Gastrocnemius medialis (tissue), 4 donors: ENCODE measurements around the gene NPIPA7. TPM values are rescaled to one million over a fixed set of nuclear protein-coding genes. Genes with fewer than 3 reads are reported as not detected.
"Not testable (repeated sequence)": the region's sequence is repeated elsewhere in the genome, so short reads cannot be mapped to it uniquely, and the experiment has no call there.

ENCODE experiments used
- ATAC-seq, 2 donors: fragments of 150-250 bp; one replicate each; pipeline ENCODE4 v1.9.1; 2016
- DNase-seq, 2 donors: peaks; one replicate each; pipeline ENCODE4 v3.0.0-alpha.2; 2019
- H3K27ac ChIP-seq, 4 donors: fragments of 200-600 bp; sonication (generic); 1 replicate in 1 of 4; 2 replicates in 3 of 4; pipeline ENCODE4 v1.5.1; 2016 to 2018; ENCODE audit warnings: mild to moderate bottlenecking in 2 of 4, moderate library complexity in 1 of 4
- H3K27me3 ChIP-seq, 3 donors: fragments of 200-600 bp; sonication (generic) in 2 of 3; 1 replicate in 1 of 3; 2 replicates in 2 of 3; pipeline versions ENCODE4 v1.5.1 to v1.6.0; 2016 to 2019; ENCODE audit warnings: mild to moderate bottlenecking in 1 of 3, moderate library complexity in 1 of 3
- H3K36me3 ChIP-seq, 2 donors: fragments of 200-600 bp; sonication (generic) in 1 of 2; one replicate each; pipeline ENCODE4 v1.5.1; 2017 to 2018
- H3K4me1 ChIP-seq, 2 donors: fragments of 200-600 bp; sonication (generic) in 1 of 2; one replicate each; pipeline ENCODE4 v1.5.1; 2016 to 2017; ENCODE audit warnings: mild to moderate bottlenecking in 2 of 2
- H3K4me3 ChIP-seq, 4 donors: fragments of 200-600 bp; sonication (generic) in 3 of 4; 1 replicate in 1 of 4; 2 replicates in 3 of 4; pipeline ENCODE4 v1.5.1; 2016 to 2019; ENCODE audit warnings: mild to moderate bottlenecking in 2 of 4
- H3K9me3 ChIP-seq, 3 donors: fragments of 200-600 bp; sonication (generic) in 2 of 3; 1 replicate in 1 of 3; 2 replicates in 2 of 3; pipeline ENCODE4 v1.5.1; 2016 to 2019
- in situ Hi-C, 4 donors: fragments of 200-750 bp; cut with MboI; loops; one replicate each; pipeline versions ENCODE4 v1.15.0 to v1.8.0; 2017; ENCODE audit warnings: low sequenced_read_pairs in 4 of 4
- intact Hi-C: fragments of 100-400 bp; cut with DNase I; formaldehyde crosslinking; loops from one replicate; pipeline ENCODE4 v1.15.1; 2023; ENCODE audit warnings: low total_unique reads
- total RNA-seq, 4 donors: library from RNA; depleted of rRNA; stranded (reverse); fragments of >200 nt; gene quantifications; one replicate each; pipeline versions ENCODE4 v1.1.0 to v1.2.3, GENCODE V29; 2016

The NPIPA7 gene
- total RNA-seq, 4 donors from 2014 or later, result 5.4 TPM; not detected in 3

DNA sequence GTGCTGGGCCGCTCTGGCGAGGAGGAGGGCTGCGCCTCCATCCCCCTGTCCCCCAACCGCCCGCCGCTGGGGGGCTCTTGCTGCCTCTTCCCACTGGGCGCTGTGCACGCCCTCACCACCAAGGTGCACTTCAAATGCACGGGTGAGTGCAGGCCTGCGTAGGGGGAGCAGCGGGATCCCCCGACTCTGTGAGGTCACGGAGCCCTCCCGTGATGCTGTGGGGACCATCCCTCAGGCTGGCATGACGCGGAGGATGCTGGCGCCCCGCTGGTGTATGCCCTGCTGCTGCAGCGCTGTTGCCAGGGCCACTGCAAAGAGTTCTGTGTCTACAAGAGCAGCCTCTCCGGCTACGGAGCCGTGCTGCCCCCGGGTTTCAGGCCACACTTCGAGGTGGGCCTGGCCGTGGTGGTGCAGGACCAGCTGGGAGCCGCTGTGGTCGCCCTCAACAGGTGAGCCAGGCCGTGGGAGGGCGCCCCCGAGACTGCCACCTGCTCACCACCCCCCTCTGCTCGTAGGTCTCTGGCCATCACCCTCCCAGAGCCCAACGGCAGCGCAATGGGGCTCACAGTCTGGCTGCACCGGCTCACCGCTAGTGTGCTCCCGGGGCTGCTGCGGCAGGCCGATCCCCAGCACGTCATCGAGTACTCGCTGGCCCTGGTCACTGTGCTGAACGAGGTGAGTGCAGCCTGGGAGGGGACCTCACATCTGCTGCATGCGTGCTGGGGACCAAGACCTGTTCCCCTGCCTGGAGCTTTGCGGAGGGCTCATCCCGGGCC is 9.7 kb upstream of the NPIPA7 start:
- DNase-seq, result peak in 1 of 2 donors; percentile 3
- H3K4me1 ChIP-seq, ATAC-seq, H3K27me3 ChIP-seq, H3K9me3 ChIP-seq, in situ Hi-C loops, intact Hi-C loops, H3K36me3 ChIP-seq, H3K27ac ChIP-seq, H3K4me3 ChIP-seq: not testable (repeated sequence)

DNA sequence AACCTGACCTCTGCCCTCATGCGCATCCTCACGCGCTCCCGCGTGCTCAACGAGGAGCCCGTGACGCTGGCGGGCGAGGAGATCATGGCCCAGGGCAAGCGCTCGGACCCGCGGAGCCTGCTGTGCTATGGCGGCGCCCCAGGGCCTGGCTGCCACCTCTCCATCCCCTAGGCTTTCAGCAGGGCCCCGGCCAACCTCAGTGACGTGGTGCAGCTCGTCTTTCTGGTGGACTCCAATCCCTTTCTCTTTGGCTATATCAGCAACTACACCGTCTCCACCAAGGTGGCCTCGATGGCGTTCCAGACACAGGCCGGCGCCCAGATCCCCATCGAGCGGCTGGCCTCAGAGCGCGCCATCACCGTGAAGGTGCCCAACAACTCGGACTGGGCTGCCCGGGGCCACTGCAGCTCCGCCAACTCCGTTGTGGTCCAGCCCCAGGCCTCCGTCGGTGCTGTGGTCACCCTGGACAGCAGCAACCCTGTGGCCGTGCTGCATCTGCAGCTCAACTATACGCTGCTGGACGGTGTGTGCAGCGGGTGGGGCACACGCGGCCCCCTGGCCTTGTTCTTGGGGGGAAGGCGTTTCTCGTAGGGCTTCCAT is 7.7 kb upstream of the NPIPA7 start:
- in situ Hi-C loops, DNase-seq, intact Hi-C loops: not testable (repeated sequence)

DNA sequence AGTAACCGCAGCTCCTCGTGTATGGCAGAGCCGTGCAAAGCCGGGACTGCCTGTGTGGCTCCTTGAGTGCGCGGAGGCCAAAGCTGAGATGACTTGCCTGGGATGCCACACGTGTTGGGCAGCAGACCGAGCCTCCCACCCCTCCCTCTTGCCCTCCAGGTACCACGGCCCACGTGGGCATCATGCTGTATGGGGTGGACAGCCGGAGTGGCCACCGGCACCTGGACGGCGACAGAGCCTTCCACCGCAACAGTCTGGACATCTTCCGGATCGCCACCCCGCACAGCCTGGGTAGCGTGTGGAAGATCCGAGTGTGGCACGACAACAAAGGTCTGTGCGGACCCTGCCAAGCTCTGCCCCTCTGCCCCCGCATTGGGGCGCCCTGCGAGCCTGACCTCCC is 4.7 kb upstream of the NPIPA7 start:
- DNase-seq, H3K27me3 ChIP-seq, H3K9me3 ChIP-seq, intact Hi-C loops, H3K4me1 ChIP-seq, H3K36me3 ChIP-seq, H3K4me3 ChIP-seq, H3K27ac ChIP-seq, in situ Hi-C loops, ATAC-seq: not testable (repeated sequence)

More for the DNA sequence above, 7.7 kb upstream of the NPIPA7 start:
- H3K4me3 ChIP-seq, H3K4me1 ChIP-seq, H3K36me3 ChIP-seq, H3K27ac ChIP-seq, ATAC-seq, H3K9me3 ChIP-seq, H3K27me3 ChIP-seq: not testable (repeated sequence)

DNA sequence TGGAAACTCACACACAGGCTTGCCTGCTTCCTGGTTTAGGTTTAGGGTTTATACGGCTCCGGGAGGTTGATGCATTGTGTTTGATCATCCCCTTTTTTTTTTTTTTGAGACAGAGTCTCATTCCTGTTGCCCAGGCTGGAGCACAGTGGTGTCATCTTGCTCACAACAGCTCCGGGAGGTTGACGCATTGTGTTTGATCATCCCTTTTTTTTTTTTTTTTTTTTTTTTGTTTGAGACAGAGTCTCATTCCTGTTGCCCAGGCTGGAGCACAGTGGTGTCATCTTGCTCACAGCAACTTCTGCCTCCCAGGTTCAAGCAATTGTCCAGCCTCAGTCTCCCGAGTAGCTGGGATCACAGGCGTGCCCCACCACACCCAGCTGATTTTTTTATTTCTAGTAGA is 20.7 kb downstream of the NPIPA7 start:
- H3K4me1 ChIP-seq, H3K27me3 ChIP-seq: not testable (repeated sequence)

DNA sequence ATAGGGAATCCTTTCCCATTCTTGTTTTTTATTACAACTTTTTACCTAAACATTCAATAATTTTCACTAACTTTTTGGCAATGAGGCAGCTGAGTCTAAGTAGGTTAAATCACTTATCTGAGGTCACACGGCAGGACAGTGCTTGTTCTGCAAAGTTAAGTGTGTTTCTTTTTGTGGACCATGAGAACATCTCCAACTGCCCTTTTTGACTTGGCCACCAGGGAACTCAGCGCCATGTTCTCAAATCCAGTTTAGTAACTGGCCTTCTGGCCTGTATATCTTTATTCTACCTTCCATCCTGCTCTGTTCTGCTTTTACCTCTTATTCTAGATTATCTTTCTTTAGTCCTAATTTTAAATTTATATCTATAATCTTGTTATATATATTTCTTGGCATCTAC is 23.4 kb downstream of the NPIPA7 start:
- H3K36me3 ChIP-seq, intact Hi-C loops, H3K4me3 ChIP-seq, H3K27ac ChIP-seq, DNase-seq, H3K27me3 ChIP-seq, H3K9me3 ChIP-seq, H3K4me1 ChIP-seq, ATAC-seq, in situ Hi-C loops: not testable (repeated sequence)

More for the DNA sequence above, 20.7 kb downstream of the NPIPA7 start:
- in situ Hi-C loops, ATAC-seq, H3K4me3 ChIP-seq, DNase-seq, H3K27ac ChIP-seq, H3K36me3 ChIP-seq, H3K9me3 ChIP-seq, intact Hi-C loops: not testable (repeated sequence)

DNA sequence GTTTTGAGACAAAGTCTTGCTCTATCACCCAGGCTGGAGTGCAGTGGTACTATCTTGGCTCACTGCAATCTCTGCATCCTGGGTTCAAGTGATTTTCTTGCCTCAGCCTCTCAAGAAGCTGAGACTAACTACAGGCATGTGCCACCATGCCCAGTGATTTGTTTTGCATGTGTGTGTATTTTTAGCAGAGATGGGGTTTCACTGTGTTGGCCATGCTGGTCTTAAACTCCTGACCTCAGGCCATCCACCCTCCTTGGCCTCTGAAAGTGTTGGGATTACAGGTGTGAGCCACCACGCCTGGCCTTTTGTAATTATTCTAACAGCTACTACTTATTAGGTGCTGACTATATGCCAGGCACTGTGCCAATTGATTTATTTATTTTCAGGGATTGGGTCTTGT is 25.3 kb downstream of the NPIPA7 start:
- H3K4me3 ChIP-seq, in situ Hi-C loops: not testable (repeated sequence)
- peak; percentile 27 to 70 for ATAC-seq

DNA sequence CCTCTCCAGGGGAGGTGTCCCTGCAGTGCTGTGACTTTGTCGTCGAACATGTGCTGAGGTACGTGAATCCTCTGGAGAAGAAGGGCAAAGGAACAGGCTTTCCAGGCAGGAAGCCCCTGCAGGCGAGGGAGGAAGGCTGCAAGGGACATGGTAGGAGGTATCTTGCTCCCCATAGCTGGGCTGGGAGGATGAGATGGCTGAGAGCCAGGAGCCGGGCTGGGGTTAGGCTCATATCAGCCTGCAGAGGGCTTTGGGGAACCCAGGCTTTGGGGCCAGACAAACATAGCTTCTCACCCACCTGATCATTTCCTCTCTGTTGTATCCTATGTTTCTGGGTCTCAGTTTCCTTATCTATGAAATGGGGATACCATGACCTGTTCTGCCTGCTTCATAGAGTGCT is 26.5 kb downstream of the NPIPA7 start:
- H3K9me3 ChIP-seq, H3K4me1 ChIP-seq, intact Hi-C loops, H3K27me3 ChIP-seq, H3K27ac ChIP-seq, in situ Hi-C loops, H3K4me3 ChIP-seq, DNase-seq, ATAC-seq, H3K36me3 ChIP-seq: not testable (repeated sequence)

More for the DNA sequence above, 25.3 kb downstream of the NPIPA7 start:
- H3K27me3 ChIP-seq, H3K36me3 ChIP-seq, H3K9me3 ChIP-seq, H3K4me1 ChIP-seq, intact Hi-C loops, H3K27ac ChIP-seq: not testable (repeated sequence)
- DNase-seq, result peak in 1 of 2 donors; percentile 23

DNA sequence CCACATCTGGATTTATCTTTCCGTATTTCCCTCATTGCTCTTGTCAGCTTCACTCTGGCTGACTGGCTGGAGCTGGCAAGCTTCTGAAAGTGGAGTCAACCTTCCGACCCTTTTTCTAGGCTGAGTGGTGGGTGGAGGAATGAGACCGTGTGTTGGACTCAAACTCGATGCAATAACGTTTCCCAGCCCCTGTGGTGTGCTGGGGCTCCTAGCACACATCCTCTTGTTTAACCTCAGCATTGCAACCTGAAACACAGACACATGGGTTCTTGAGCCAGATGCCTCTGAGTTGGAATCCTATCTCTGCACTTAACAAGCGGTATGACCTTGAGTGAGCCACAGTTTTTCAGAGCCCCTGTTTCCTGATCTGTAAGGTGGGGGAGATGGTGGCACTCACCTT is 29.5 kb downstream of the NPIPA7 start:
- H3K36me3 ChIP-seq, in situ Hi-C loops, H3K27me3 ChIP-seq, DNase-seq, H3K4me1 ChIP-seq, H3K4me3 ChIP-seq, ATAC-seq, H3K9me3 ChIP-seq, intact Hi-C loops, H3K27ac ChIP-seq: not testable (repeated sequence)

DNA sequence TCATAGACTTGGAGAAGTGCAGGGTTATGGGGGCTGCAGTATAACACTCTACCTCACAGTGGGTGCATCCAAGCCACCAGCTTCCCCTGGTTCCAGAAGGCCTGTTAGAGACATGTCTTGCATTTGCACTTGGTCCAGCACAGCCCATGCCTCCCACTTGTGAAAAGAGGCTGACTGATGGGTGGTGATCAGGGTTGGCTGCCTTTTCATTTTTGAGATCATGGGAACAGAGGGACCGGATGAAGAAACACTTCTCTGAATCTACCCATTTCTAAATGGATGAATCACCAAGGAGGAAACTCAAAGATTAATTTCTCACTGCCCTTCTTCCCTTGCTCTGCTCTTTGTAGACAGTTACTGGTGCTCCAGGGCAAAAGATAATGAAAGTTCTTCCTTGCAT is 34.8 kb downstream of the NPIPA7 start:
- H3K27ac ChIP-seq, H3K9me3 ChIP-seq, H3K4me1 ChIP-seq, H3K27me3 ChIP-seq, in situ Hi-C loops, H3K36me3 ChIP-seq, ATAC-seq, H3K4me3 ChIP-seq, intact Hi-C loops, DNase-seq: not testable (repeated sequence)

DNA sequence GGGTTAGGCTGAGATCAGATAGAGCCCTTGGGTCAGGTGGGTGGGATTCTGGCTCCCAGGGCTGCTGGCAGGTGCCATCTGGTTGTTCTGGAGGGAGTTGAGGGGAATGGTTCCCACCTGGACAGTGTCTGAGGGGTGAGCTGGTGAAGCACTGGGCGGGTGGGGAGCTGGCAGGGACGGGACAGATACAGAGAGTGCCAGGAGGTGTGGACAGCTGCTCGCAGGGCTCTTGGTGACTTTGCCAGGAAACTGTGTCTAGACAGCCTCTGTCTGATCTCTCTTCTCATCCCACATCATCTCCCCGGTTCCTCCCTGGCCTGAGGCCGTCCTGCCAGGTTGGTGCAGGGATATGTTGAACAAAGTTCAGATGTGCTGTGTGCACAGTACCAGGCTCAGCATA is 38.1 kb downstream of the NPIPA7 start:
- H3K4me3 ChIP-seq, H3K27me3 ChIP-seq, intact Hi-C loops, H3K9me3 ChIP-seq, H3K27ac ChIP-seq, H3K36me3 ChIP-seq, H3K4me1 ChIP-seq, DNase-seq, in situ Hi-C loops: not testable (repeated sequence)
- peak; percentile 57 to 86 for ATAC-seq

DNA sequence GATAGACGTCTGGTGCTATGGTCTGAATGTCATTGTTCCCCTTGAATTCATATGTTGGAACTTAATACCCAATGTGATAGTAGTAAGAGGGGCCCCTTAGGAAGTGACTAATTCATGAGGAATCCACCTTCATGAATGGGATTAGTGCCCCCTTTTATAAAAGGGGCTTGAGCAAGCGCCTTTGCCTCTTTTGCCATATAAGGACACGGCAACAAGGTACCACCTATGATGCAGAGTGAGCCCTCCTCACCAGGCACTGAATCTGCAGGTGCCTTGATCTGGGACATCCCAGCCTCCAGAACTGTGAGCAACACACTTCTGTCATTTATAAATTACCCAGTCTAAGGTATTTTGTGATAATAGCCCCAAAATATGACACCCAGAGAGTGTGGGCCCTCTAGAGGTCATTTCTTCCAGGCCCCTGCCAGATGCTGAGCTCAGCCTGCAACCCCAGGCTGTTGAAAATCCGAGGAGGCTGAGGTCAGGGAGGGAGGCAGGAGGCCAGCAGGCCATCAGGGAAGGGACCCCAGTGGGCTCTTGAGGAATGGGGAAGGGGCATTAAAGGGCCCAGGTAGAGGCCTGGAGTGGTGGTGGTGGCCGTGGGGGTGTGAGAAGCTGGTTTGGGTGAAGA is 39.1 kb downstream of the NPIPA7 start:
- ATAC-seq, H3K27me3 ChIP-seq, H3K4me1 ChIP-seq, in situ Hi-C loops, H3K27ac ChIP-seq, H3K4me3 ChIP-seq, intact Hi-C loops, H3K9me3 ChIP-seq, DNase-seq, H3K36me3 ChIP-seq: not testable (repeated sequence)

DNA sequence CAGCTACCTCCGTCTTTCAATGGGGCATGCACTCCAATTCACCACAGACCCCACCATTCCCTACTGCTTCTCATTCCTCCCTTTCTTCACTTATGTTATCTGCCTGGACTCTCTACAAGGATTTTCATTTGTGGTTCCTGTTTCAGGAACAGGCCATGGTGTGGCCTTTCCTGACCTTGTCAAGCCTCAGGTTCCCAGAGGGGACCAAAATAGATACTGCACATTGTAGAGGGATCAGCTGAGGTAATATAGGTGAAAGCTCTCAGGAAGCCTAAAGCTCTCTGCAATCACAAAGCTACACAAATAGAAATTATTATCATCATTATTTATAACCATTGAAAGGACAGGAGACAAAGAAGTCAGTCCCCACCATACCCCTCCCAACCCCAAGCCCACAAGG is 41.6 kb downstream of the NPIPA7 start:
- in situ Hi-C loops, H3K27ac ChIP-seq, H3K9me3 ChIP-seq, H3K4me3 ChIP-seq, DNase-seq, H3K36me3 ChIP-seq, H3K27me3 ChIP-seq, intact Hi-C loops, H3K4me1 ChIP-seq: not testable (repeated sequence)
- peak in 1 of 2 donors; percentile 81 for ATAC-seq
